ENCODE results near the gene MAU2. TPM values are rescaled to one million over a fixed set of nuclear protein-coding genes. Genes with fewer than 3 reads are reported as not detected.

Gene MAU2
- total RNA-seq, 2 donors from 2014 or later = 64.1 to 64.3 TPM

DNA sequence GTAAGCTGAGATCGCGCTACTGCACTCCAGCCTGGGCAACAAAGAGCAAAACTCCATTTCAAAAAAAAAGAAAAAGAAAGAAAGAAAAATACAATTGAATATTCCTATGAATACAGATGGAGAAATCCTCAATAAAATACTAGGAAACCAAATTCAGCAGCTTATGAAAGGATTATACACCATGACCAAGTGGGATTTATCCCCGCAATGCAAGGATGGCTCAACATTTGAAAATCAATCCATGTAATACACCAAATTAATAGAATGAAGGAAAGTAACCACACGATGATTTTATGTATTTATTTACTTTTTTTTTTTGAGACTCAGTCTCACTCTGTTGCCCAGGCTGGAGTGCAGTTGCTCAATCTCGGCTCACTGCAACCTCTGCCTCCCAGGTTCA lies 28.0 kb upstream of the MAU2 start:
- Mint-ChIP-seq H3K9me3 (peaks cover 3% of the 10 kb centered on the region), H3K4me3 (no peak overlapping the region), H3K4me1 (no peaks in the 10 kb centered on the region), H3K27me3 (ENCODE audit: insufficient read depth) (no peaks in the 10 kb centered on the region), H3K27ac (no peak overlapping the region), H3K36me3 (ENCODE audit: low read depth) (peaks cover 70% of the 10 kb centered on the region)
- Histone ChIP-seq H3K27ac (ENCODE audit: low read depth, low read length) (no peak overlapping the region), H3K9ac (ENCODE audit: extremely low read depth, low read length, poor library complexity, severe bottlenecking) (no peak overlapping the region), H3K27me3 (ENCODE audit: control insufficient read depth, insufficient read depth, low read length, poor library complexity, severe bottlenecking) (no peaks in the 10 kb centered on the region), H3K9me3 (ENCODE audit: control insufficient read depth, low read length) (peaks cover 15% of the 10 kb centered on the region), H3K36me3 (ENCODE audit: control insufficient read depth, insufficient read depth, low read length) (peaks cover 65% of the 10 kb centered on the region), H3K4me3 (ENCODE audit: low read length) (no peak overlapping the region), H3K4me1 (ENCODE audit: control insufficient read depth, insufficient read depth, low read length) (no peaks in the 10 kb centered on the region)
- TF ChIP-seq, protein P1, sequence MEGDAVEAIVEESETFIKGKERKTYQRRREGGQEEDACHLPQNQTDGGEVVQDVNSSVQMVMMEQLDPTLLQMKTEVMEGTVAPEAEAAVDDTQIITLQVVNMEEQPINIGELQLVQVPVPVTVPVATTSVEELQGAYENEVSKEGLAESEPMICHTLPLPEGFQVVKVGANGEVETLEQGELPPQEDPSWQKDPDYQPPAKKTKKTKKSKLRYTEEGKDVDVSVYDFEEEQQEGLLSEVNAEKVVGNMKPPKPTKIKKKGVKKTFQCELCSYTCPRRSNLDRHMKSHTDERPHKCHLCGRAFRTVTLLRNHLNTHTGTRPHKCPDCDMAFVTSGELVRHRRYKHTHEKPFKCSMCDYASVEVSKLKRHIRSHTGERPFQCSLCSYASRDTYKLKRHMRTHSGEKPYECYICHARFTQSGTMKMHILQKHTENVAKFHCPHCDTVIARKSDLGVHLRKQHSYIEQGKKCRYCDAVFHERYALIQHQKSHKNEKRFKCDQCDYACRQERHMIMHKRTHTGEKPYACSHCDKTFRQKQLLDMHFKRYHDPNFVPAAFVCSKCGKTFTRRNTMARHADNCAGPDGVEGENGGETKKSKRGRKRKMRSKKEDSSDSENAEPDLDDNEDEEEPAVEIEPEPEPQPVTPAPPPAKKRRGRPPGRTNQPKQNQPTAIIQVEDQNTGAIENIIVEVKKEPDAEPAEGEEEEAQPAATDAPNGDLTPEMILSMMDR (conservative IDR thresholded peaks at IDR 0.05) = no peak
- no peak for DNase-seq
- whole genome bisulfite sequencing, 2 experiments (ENCODE audit: insufficient coverage in 1 of 2, insufficient read length in 1 of 2) = 99 to 100% methylated on average over 2 to 5 of the region's 5 CpGs

DNA sequence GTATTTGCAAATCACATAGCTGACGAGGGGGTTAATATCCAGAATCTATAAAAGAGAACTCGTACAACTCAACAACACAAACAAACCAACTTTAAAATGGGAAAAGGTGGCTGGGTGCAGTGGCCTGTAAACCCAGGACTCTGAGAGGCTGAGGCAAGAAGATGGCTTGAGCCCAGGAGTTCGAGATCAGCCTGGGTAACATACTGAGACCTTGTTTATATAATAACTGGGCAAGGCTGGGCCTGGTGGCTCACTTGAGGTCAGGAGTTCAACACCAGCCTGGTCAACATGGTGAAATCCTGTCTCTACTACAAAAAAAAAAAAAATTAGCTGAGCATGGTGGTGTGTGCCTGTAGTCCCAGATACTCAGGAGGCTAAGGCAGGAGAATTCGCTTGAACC lies 25.7 kb upstream of the MAU2 start:
- 95 to 96% methylated on average over 2 to 4 of the region's 4 CpGs for WGBS, 2 experiments (ENCODE audit: insufficient coverage in 1 of 2, insufficient read length in 1 of 2)
- no peak overlapping the region for H3K9ac ChIP-seq (ENCODE audit: extremely low read depth, low read length, poor library complexity, severe bottlenecking)
- DNase-seq = no peak
- peaks cover 3% of the 10 kb centered on the region for H3K9me3 Mint-ChIP-seq
- peaks cover 60% of the 10 kb centered on the region for H3K36me3 ChIP-seq (ENCODE audit: control insufficient read depth, insufficient read depth, low read length)
- H3K36me3 Mint-ChIP-seq (ENCODE audit: low read depth) = peaks cover 69% of the 10 kb centered on the region
- H3K4me3 Mint-ChIP-seq = no peak overlapping the region
- no peak overlapping the region for H3K27ac ChIP-seq (ENCODE audit: low read depth, low read length)
- TF ChIP-seq, protein P1 (conservative IDR thresholded peaks at IDR 0.05) = no peak
- peaks cover 15% of the 10 kb centered on the region for H3K9me3 ChIP-seq (ENCODE audit: control insufficient read depth, low read length)
- no peak overlapping the region for H3K27ac Mint-ChIP-seq
- H3K27me3 ChIP-seq (ENCODE audit: control insufficient read depth, insufficient read depth, low read length, poor library complexity, severe bottlenecking) = no peaks in the 10 kb centered on the region
- no peaks in the 10 kb centered on the region for H3K4me1 ChIP-seq (ENCODE audit: control insufficient read depth, insufficient read depth, low read length)
- H3K4me1 Mint-ChIP-seq = no peaks in the 10 kb centered on the region
- no peaks in the 10 kb centered on the region for H3K27me3 Mint-ChIP-seq (ENCODE audit: insufficient read depth)
- no peak overlapping the region for H3K4me3 ChIP-seq (ENCODE audit: low read length)

DNA sequence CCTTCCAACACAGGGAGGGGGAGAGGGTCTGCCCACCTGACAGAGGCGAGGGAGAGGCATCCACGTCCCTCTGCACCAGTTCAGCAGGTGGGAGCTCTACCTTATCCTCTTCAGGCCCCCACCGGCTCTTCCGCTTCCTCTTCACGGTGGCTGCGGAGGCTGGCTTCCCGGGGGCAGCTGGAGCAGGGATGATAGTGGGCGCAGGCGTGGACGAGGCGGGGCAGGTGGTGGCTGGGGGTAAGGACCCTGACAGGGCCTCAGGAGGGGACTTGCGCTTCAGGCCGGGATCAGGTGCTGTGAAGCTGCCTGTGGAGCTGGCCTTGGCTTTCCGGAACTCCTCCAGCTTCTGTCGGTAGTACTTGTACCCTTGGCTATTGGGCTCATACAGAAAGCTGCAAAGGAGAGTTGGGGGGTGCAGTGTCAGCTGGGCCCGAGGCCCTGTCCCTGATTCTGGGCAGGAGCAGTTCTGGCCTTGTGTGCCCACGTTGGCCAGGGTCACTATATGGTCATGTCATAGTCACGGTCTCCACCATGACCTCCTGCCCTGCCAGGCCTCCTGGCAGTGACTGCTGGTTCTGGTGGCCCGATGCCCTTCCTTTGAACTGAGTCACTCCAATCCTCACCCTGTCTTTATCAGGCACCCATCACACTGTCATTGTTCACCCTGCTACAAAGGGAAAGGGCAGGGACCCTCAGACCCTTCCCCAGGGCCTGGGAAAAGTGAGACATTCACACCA lies 23.5 kb upstream of the MAU2 start:
- no peaks in the 10 kb centered on the region for H3K27me3 Mint-ChIP-seq (ENCODE audit: insufficient read depth)
- H3K27ac Mint-ChIP-seq = no peak overlapping the region
- H3K4me3 Mint-ChIP-seq = no peak overlapping the region

More for the DNA sequence above, 23.5 kb upstream of the MAU2 start:
- H3K9ac ChIP-seq (ENCODE audit: extremely low read depth, low read length, poor library complexity, severe bottlenecking) = no peak overlapping the region
- Mint-ChIP-seq H3K9me3 (peaks cover 3% of the 10 kb centered on the region), H3K36me3 (ENCODE audit: low read depth) (peaks cover 66% of the 10 kb centered on the region), H3K4me1 (no peaks in the 10 kb centered on the region)
- H3K4me3 ChIP-seq (ENCODE audit: low read length) = no peak overlapping the region
- H3K27ac ChIP-seq (ENCODE audit: low read depth, low read length) = no peak overlapping the region
- H3K9me3 ChIP-seq (ENCODE audit: control insufficient read depth, low read length) = peaks cover 15% of the 10 kb centered on the region
- WGBS, 2 experiments (ENCODE audit: insufficient coverage in 1 of 2, insufficient read length in 1 of 2) = 94 to 97% methylated on average over 4 to 19 of the region's 19 CpGs
- TF ChIP-seq, protein P1 (conservative IDR thresholded peaks at IDR 0.05) = no peak
- no peaks in the 10 kb centered on the region for H3K4me1 ChIP-seq (ENCODE audit: control insufficient read depth, insufficient read depth, low read length)
- no peaks in the 10 kb centered on the region for H3K27me3 ChIP-seq (ENCODE audit: control insufficient read depth, insufficient read depth, low read length, poor library complexity, severe bottlenecking)
- peaks cover 57% of the 10 kb centered on the region for H3K36me3 ChIP-seq (ENCODE audit: control insufficient read depth, insufficient read depth, low read length)
- DNase-seq = no peak
